SU-DHL-6 (cell line): ENCODE results near the gene KCNG1.

Experiments used
- EZH2phosphoT487 ChIP-seq: fragments of 200-600 bp; sonication (generic), shearing (Covaris generic); conservative IDR thresholded peaks from 2 replicates; pipeline ENCODE4 v1.6.1; 2018; ENCODE audit warnings: mild to moderate bottlenecking, antibody characterized with exemption, low read length, moderate library complexity, mixed read lengths
- TF ChIP-seq, protein P1 (sequence below): fragments of 200-600 bp; sonication (generic); IDR thresholded peaks from one replicate; pipeline ENCODE4 v1.5.1; 2017; ENCODE audit warnings: antibody characterized with exemption, mild to moderate bottlenecking, low read length, moderate library complexity; ENCODE audit not compliant: insufficient read depth, poor library complexity, severe bottlenecking

GRCh38 chr20:51012357-51012756, 10.6 kb downstream of the KCNG1 start:
- TF ChIP-seq, protein P1, sequence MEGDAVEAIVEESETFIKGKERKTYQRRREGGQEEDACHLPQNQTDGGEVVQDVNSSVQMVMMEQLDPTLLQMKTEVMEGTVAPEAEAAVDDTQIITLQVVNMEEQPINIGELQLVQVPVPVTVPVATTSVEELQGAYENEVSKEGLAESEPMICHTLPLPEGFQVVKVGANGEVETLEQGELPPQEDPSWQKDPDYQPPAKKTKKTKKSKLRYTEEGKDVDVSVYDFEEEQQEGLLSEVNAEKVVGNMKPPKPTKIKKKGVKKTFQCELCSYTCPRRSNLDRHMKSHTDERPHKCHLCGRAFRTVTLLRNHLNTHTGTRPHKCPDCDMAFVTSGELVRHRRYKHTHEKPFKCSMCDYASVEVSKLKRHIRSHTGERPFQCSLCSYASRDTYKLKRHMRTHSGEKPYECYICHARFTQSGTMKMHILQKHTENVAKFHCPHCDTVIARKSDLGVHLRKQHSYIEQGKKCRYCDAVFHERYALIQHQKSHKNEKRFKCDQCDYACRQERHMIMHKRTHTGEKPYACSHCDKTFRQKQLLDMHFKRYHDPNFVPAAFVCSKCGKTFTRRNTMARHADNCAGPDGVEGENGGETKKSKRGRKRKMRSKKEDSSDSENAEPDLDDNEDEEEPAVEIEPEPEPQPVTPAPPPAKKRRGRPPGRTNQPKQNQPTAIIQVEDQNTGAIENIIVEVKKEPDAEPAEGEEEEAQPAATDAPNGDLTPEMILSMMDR: no peak
- TF ChIP-seq EZH2phosphoT487: no peak
